T follicular helper cell (primary cell): ENCODE results near the gene CTSF.
"Not testable (repeated sequence)": the region's sequence is repeated elsewhere in the genome, so short reads cannot be mapped to it uniquely, and the experiment has no call there.

Experiments used
- DNase-seq: peaks from one replicate; pipeline ENCODE4 v3.0.0-alpha.2; 2020; ENCODE audit warnings: low read depth

The CTSF gene

GRCh38 chr11:66589996-66590675 is 21.7 kb upstream of the CTSF start:
- DNase-seq, result no peak

GRCh38 chr11:66589315-66589714 is 20.9 kb upstream of the CTSF start:
- not testable (repeated sequence) for DNase-seq

- DNase-seq, result no peak
Measured at GRCh38 chr11:66586136-66586535, 17.7 kb upstream of the CTSF start.

- DNase-seq, result not testable (repeated sequence)
Measured at GRCh38 chr11:66585447-66585846, 17.0 kb upstream of the CTSF start.

- not testable (repeated sequence) for DNase-seq
Measured at GRCh38 chr11:66582565-66583147, 14.2 kb upstream of the CTSF start.

DNA sequence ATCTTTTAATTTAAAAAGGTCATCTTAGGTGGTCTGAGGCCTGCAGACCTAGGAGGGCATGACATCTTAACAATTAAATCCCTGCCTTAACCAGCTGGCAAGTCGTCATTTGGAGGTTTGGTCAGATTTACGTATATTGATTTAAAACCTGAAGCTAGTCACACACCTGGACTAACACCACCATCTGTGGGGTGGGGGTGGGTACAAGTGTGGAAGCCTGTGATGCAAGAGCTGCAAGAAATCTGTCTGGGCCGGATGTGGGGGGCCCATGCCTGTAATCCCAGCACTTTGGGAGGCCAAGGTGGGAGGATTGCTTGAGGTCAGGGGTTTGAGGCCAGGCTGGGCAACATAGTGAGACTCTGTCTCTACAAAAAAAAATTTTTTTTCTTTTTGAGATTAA is 12.9 kb upstream of the CTSF start:
- no peak for DNase-seq

DNA sequence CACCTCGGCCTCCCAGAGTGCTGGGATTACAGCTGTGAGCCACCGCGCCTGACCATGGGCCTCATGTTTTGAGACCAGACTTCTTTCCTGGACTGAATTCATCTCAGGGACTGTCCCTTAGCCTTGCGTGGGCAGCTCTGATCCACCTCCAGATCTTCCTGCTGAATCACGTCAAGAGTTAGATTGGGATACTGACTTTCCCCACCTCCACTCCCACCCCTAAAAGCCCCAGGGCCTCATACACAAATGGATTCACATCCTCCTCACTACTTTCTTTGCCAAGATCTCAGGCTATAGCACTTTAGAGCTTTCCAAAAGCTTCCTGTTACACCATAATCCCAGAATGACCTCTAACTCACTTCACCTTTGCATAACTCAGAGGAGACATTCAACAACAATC is 12.4 kb upstream of the CTSF start:
- DNase-seq, result no peak

DNA sequence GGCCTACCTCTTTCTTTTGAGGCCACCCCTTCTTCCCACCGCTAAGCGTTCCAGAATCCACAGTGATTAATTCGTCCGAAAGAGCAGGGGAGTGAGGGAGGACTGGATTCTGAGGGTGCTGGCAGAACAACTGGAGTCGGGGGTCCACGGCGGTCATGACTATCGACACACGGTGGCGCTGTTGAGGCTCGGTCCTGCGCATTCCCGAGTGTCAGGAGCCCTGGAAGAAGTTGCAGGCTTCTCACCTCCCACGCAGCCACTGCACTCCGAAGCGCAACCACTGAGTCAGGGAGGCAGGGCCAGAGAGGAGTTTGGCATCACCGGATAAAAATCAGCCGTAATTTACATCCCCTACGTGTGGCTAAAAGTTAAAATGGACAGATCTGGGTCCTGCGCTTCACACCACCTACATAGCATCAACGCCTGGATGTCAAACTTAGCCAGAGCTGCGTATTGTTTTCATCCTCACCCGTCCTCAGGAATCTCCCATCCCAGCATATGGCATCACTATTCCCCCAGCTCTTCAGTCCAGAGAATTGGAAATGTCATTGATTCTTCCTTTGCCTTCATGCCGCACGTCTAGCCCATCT is 10.7 kb upstream of the CTSF start:
- DNase-seq, result peak; percentile 70

DNA sequence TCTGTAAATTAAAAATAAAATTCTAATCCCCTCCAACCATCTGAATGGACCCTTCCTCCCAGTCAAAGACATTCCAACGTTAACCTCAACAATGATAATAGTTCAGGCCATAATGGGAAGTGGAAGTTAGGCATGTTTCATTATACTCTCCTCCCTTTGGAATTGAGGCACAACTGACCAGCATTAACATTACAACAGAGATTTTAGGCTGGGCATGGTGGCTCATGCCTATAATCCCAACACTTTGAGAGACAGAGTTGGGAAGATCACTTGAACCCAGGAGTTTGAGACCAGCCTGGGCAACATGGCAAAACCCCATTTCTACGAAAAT is 2.4 kb upstream of the CTSF start:
- DNase-seq, result no peak

GRCh38 chr11:66570079-66570849 is 1.9 kb upstream of the CTSF start:
- DNase-seq, result no peak

GRCh38 chr11:66569076-66569475 is 670 bp upstream of the CTSF start:
- no peak for DNase-seq

DNA sequence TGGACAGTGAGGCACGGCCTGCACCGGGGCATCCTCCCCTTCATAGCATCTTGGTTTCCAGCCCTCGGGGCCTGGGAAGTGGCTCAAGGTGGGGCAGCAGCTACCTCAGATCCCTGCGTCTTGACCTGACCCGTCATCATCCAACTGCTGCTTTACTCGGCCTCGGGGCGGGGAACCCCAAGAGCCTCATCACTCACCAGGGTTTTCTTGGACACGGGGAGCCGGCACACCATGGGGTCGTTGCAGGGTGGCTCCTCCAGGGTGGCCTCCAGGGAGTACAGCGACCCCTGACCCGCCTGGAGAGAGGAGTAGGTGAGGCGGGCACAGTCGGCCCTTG is 651 bp downstream of the CTSF start:
- no peak for DNase-seq

DNA sequence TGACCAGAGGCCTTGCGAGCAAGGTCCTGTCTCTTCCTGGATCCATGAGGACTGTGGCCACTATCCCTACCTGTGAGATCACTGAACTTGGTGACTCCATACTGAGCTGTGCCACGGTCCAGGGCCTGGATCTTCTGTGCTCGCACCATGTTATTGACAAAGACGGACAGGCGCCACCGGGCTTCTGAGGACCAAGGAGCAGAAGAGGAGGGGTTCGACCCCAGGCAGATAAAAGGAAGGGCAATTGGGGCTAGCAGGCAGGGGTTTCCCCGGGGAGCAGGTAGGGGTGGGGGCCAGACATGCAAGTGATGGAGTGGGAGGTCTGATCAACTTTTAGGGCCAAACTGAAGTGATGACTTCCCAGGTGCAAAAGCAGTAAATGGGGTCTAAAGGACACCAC is 2.2 kb downstream of the CTSF start:
- DNase-seq, result no peak

DNA sequence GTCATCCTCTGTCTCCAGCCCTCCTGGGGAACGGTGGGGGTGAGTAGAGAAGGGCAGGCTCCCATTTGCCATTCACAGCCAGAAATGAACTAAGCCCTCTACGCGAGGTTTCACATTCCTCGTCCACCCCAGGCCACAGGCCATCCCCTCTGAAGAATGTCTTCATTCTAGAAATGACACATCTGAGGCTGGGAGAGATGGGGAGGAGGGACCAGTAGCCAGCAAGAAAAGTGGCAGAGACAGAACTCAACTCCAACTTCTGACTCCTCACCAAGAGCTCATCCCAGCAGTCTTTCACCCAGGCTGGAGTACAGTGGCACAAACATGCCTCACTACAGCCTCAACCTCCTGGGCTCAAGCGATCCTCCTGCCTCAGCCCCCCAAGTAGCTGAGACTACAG is 3.4 kb downstream of the CTSF start:
- no peak for DNase-seq

GRCh38 chr11:66564538-66564937 is 3.9 kb downstream of the CTSF start:
- no peak for DNase-seq

GRCh38 chr11:66563832-66564231 is 4.6 kb downstream of the CTSF start:
- DNase-seq, result no peak

GRCh38 chr11:66562907-66563583 is 5.4 kb downstream of the CTSF start:
- no peak for DNase-seq

DNA sequence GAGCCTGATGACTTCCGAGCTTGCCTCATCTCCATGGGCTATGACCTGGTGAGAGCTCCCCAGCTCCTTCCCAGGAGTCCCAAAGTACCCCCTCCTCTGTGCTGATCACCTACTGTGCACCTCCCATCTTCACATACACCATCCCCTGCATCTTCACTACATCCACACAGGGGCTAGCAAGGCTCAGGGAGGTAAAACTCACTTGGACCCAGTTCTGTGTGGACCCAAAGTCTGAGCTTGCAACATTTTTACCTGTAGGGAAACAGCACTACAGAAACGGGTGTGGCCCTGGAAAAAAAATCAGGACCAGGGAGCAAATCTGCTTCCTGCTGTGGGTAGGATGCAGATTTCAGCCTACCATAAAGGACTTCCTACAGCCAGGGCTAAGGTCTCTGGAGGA is 6.1 kb downstream of the CTSF start:
- DNase-seq, result no peak

DNA sequence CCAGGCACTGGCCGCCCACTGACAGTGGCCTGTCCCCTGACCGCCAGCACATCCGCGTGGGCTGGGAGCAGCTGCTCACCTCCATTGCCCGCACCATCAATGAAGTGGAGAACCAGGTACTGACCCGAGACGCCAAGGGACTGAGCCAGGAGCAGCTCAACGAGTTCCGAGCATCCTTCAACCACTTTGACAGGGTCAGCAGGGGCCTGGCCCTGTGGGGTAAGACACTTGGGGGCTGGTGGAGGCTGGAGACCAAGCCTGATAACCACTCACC is 6.5 kb downstream of the CTSF start:
- no peak for DNase-seq

DNA sequence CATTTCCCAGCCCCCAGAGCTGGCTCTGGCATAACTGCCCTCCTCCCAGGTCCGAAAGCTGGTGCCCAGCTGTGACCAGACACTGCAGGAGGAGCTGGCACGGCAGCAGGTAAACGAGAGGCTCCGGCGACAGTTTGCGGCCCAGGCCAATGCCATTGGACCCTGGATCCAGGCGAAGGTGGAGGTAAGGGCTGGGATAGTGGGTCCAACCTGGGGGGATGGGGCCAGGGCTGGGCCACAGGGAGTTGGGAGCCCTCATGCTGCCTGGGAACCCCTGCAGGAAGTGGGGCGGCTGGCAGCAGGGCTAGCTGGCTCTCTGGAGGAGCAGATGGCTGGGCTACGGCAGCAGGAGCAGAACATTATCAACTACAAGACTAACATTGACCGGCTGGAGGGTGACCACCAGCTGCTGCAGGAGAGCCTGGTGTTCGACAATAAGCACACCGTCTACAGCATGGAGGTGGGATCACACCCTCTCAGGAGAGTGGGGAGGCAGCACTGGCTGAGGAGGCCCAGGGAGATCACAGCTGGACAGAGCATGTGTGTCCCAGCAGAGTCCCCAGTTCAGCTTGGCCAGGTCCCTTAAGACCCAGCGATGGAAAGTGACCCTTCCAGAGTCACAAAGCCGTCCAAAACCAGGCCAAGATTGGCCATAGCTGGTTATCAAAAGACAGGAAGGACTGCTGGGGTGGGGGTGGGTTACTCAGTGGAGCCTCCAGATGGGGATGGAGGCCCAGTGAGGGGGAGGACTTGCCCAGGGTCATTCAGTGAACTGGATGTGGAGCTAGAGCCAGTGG is 7.0 kb downstream of the CTSF start:
- no peak for DNase-seq

DNA sequence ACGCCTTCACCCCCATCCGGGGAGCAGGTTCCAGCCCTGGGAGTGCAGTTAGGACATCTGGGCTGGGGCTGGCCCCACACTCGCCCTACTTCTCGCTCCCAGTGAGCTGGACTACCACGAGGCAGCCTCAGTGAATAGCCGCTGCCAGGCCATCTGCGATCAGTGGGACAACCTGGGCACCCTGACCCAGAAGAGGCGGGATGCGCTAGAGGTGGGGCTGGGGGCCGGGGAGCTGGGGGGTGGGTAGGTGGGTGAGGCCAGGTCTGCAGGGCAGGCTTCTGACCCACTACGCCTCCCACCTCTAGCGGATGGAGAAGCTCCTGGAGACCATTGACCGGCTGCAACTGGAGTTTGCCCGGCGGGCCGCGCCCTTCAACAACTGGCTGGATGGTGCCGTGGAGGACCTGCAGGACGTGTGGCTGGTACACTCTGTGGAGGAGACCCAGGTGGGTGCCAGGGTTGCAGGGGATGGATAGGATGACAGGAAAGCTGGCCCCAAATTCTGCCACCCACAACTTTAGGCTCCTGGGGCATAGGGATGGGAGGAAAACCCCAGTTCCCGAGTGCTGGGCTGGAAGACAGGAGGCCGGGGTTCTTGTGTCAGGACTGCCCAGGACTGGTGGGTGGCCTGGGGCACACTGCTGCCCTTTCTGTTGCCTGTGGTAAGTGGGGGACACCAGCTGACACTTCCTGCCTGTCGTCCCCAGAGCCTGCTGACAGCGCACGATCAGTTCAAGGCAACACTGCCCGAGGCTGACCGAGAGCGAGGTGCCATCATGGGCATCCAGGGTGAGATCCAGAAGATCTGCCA is 8.3 kb downstream of the CTSF start:
- no peak for DNase-seq
